Measurements from ENCODE around the gene ATP5PF. TPM values are rescaled to one million over a fixed set of nuclear protein-coding genes. Genes with fewer than 3 reads are reported as not detected.

Gene ATP5PF
- total RNA-seq, 1 donor from 2014 or later, result 74.9 TPM

GRCh38 chr21:25756190-25756932 lies 21.7 kb upstream of the ATP5PF start:
- DNase-seq (ENCODE audit: extremely low spot score in 2 of 2), result no peak
- Histone ChIP-seq H3K4me1 (no peaks in the 10 kb centered on the region), H3K9me3 (no peaks in the 10 kb centered on the region), H3K4me3 (no peak overlapping the region), H3K27ac (no peak overlapping the region), H3K27me3 (no peaks in the 10 kb centered on the region), H3K36me3 (peaks cover 0 to 44% of the 10 kb centered on the region in 2 donors)
- intact Hi-C loops (cut with DNase I), result no loop called here
- TF ChIP-seq POLR2AphosphoS5 (IDR thresholded peaks at IDR 0.05; ENCODE audit: insufficient read depth in 1 of 2, low read depth in 1 of 2) (no peak), POLR2A (IDR thresholded peaks at IDR 0.05) (no peak), CTCF (IDR thresholded peaks at IDR 0.05) (no peak)

- Histone ChIP-seq H3K9me3 (no peaks in the 10 kb centered on the region), H3K4me3 (no peak overlapping the region), H3K36me3 (peaks cover 0 to 48% of the 10 kb centered on the region in 2 donors), H3K4me1 (no peaks in the 10 kb centered on the region), H3K27me3 (no peaks in the 10 kb centered on the region), H3K27ac (no peak overlapping the region)
- DNase-seq (ENCODE audit: extremely low spot score in 2 of 2), result no peak
- TF ChIP-seq POLR2A (IDR thresholded peaks at IDR 0.05) (no peak), POLR2AphosphoS5 (IDR thresholded peaks at IDR 0.05; ENCODE audit: insufficient read depth in 1 of 2, low read depth in 1 of 2) (no peak), CTCF (IDR thresholded peaks at IDR 0.05) (no peak)
- intact Hi-C loops (cut with DNase I), result no loop called here
These were observed 17.7 kb upstream of the ATP5PF start for GRCh38 chr21:25752416-25752815.

- Histone ChIP-seq H3K4me3 (no peak overlapping the region), H3K27me3 (no peaks in the 10 kb centered on the region), H3K9me3 (no peaks in the 10 kb centered on the region), H3K36me3 (peaks cover 0 to 49% of the 10 kb centered on the region in 2 donors), H3K4me1 (no peaks in the 10 kb centered on the region), H3K27ac (no peak overlapping the region)
- TF ChIP-seq POLR2A (IDR thresholded peaks at IDR 0.05), result no peak
- no peak for TF ChIP-seq CTCF (IDR thresholded peaks at IDR 0.05)
- no peak for TF ChIP-seq POLR2AphosphoS5 (IDR thresholded peaks at IDR 0.05; ENCODE audit: insufficient read depth in 1 of 2, low read depth in 1 of 2)
- no peak for DNase-seq (ENCODE audit: extremely low spot score in 2 of 2)
- intact Hi-C loops (cut with DNase I), result no loop called here
These were observed 15.4 kb upstream of the ATP5PF start for GRCh38 chr21:25750085-25750484.

- no peak overlapping the region for H3K4me3 ChIP-seq
- no peak for TF ChIP-seq CTCF (IDR thresholded peaks at IDR 0.05)
- TF ChIP-seq POLR2AphosphoS5 (IDR thresholded peaks at IDR 0.05; ENCODE audit: insufficient read depth in 1 of 2, low read depth in 1 of 2), result no peak
- TF ChIP-seq POLR2A (IDR thresholded peaks at IDR 0.05), result no peak
These were observed 10.2 kb upstream of the ATP5PF start for GRCh38 chr21:25744854-25745253.

GRCh38 chr21:25742900-25743299 lies 8.2 kb upstream of the ATP5PF start:
- intact Hi-C loops (cut with DNase I), result no loop called here
- peaks cover 0 to 7% of the 10 kb centered on the region in 2 donors for H3K36me3 ChIP-seq
- no peaks in the 10 kb centered on the region for H3K27me3 ChIP-seq
- no peak overlapping the region for H3K27ac ChIP-seq
- DNase-seq (ENCODE audit: extremely low spot score in 2 of 2), result no peak
- no peak overlapping the region for H3K4me3 ChIP-seq
- TF ChIP-seq POLR2AphosphoS5 (IDR thresholded peaks at IDR 0.05; ENCODE audit: insufficient read depth in 1 of 2, low read depth in 1 of 2), result no peak
- H3K9me3 ChIP-seq, result no peaks in the 10 kb centered on the region
- H3K4me1 ChIP-seq, result peaks cover 9% of the 10 kb centered on the region

More at GRCh38 chr21:25744854-25745253, 10.2 kb upstream of the ATP5PF start:
- intact Hi-C loops (cut with DNase I), result no loop called here
- Histone ChIP-seq H3K9me3 (no peaks in the 10 kb centered on the region), H3K27ac (no peak overlapping the region), H3K27me3 (no peaks in the 10 kb centered on the region), H3K36me3 (peaks cover 0 to 23% of the 10 kb centered on the region in 2 donors), H3K4me1 (no peaks in the 10 kb centered on the region)
- no peak for DNase-seq (ENCODE audit: extremely low spot score in 2 of 2)

Data from vagina (tissue), 2 donors.